K562 (cell line): Measurements from ENCODE around the gene MED29. TPM values are rescaled to one million over a fixed set of nuclear protein-coding genes. Genes with fewer than 3 reads are reported as not detected.

Experiments
- ARID1B ChIP-seq: fragments of 450-650 bp; IDR thresholded peaks from 2 replicates; pipeline ENCODE4 v1.6.1; 2016; ENCODE audit warnings: antibody characterized with exemption, mild to moderate bottlenecking, inconsistent platforms
- BMI1 ChIP-seq: fragments of 150-350 bp; IDR thresholded peaks from 2 replicates; pipeline ENCODE4 v1.6.1; 2014; ENCODE audit warnings: low read length
- CREM ChIP-seq: IDR thresholded peaks from 2 replicates; pipeline ENCODE4 v1.6.1; 2014; ENCODE audit warnings: antibody characterized with exemption, low read depth
- ESRRB ChIP-seq: fragments of 250-450 bp; sonication (Bioruptor Pico); IDR thresholded peaks from 2 replicates; pipeline ENCODE4 v1.5.0; 2020; ENCODE audit warnings: mild to moderate bottlenecking, moderate library complexity, borderline replicate concordance
- GABPB1 ChIP-seq: sonication (generic); formaldehyde crosslinking; IDR thresholded peaks from 2 replicates; pipeline ENCODE4 v1.8.0; 2022; ENCODE audit warnings: mild to moderate bottlenecking, missing genetic modification reagents
- NBN ChIP-seq: fragments of 450-650 bp; IDR thresholded peaks from 2 replicates; pipeline ENCODE4 v1.6.1; 2016; ENCODE audit warnings: low read depth, mild to moderate bottlenecking
- NR2C2 ChIP-seq, 2 experiments: fragments of 200-800 bp in 1 of 2; sonication (Bioruptor generic) in 1 of 2; sonication (generic) in 1 of 2; formaldehyde crosslinking in 1 of 2; IDR thresholded peaks; 2 replicates each; pipeline versions ENCODE4 v1.6.1 to v1.8.0; 2016 to 2022; ENCODE audit warnings: mild to moderate bottlenecking in 1 of 2, missing compliant biosample characterization in 1 of 2, missing genetic modification characterization in 1 of 2, missing genetic modification reagents in 1 of 2
- NR4A1 ChIP-seq, 2 experiments: fragments of 250-450 bp in 1 of 2; fragments of 450-650 bp in 1 of 2; sonication (Bioruptor Pico) in 1 of 2; IDR thresholded peaks; 2 replicates each; pipeline versions ENCODE4 v1.4.0 to v1.6.1; 2016 to 2020; ENCODE audit warnings: mild to moderate bottlenecking in 2 of 2, missing compliant biosample characterization in 1 of 2, missing genetic modification characterization in 1 of 2, moderate library complexity in 1 of 2
- PML ChIP-seq: IDR thresholded peaks from 2 replicates; pipeline ENCODE4 v1.6.1; 2012; ENCODE audit warnings: low read length, inconsistent platforms
- SMARCA5 ChIP-seq: fragments of 450-650 bp; IDR thresholded peaks from 2 replicates; pipeline ENCODE4 v1.6.1; 2016
- TEAD2 ChIP-seq: fragments of 450-650 bp; IDR thresholded peaks from 2 replicates; pipeline ENCODE4 v1.6.1; 2016; ENCODE audit warnings: missing genetic modification characterization, control low read depth, missing compliant biosample characterization
- ZNF124 ChIP-seq: sonication (generic); formaldehyde crosslinking; IDR thresholded peaks from 2 replicates; pipeline ENCODE4 v1.8.1; 2022; ENCODE audit warnings: missing genetic modification reagents
- ZNF507 ChIP-seq: conservative IDR thresholded peaks from 2 replicates; pipeline ENCODE4 v1.6.1; 2017; ENCODE audit warnings: missing genetic modification characterization, missing compliant biosample characterization
- ZNF584 ChIP-seq: fragments of 200-800 bp; sonication (Bioruptor generic); IDR thresholded peaks from 2 replicates; pipeline ENCODE4 v1.6.1; 2016; ENCODE audit warnings: low read depth, mild to moderate bottlenecking, missing genetic modification characterization, missing compliant biosample characterization
- ZNF639 ChIP-seq, 2 experiments: fragments of 200-800 bp in 1 of 2; sonication (Bioruptor generic) in 1 of 2; sonication (generic) in 1 of 2; formaldehyde crosslinking in 1 of 2; IDR thresholded peaks in 1 of 2; conservative IDR thresholded peaks in 1 of 2; 2 replicates each; pipeline versions ENCODE4 v1.5.0 to v1.6.1; 2016 to 2020; ENCODE audit warnings: missing compliant biosample characterization in 1 of 2, missing genetic modification characterization in 1 of 2, missing genetic modification reagents in 1 of 2
- polyA plus RNA-seq, 8 experiments: library from polyadenylated mRNA; depleted of rRNA in 4 of 8; stranded (reverse) in 5 of 8; unstranded in 3 of 8; fragments of >200 nt; fragmentation: Nextera tagmentation in 2 of 8; fragmentation: Illumina TruSeq in 1 of 8; extraction: Ambion mirVana in 2 of 8; extraction: Trizol in 1 of 8; gene quantifications; 2 replicates each; pipeline versions ENCODE4 v1.2.1 to v1.2.3, GENCODE V29; 2011 to 2014; ENCODE audit warnings: inconsistent platforms in 1 of 8, missing spikeins in 1 of 8
- total RNA-seq, 7 experiments: library from RNA; depleted of rRNA in 6 of 7; stranded (reverse); fragments of >200 nt in 6 of 7; fragmentation: Illumina TruSeq in 2 of 7; extraction: Trizol in 2 of 7; gene quantifications; 2 replicates each; pipeline versions ENCODE4 v1.2.1 to v1.2.3, GENCODE V29; 2011 to 2021; ENCODE audit warnings: low replicate concordance in 1 of 7
- TF ChIP-seq, protein P1 (sequence below), 2 experiments: fragments of 150-350 bp in 1 of 2; IDR thresholded peaks; 2 replicates each; pipeline ENCODE4 v1.6.1; 2012 to 2016; ENCODE audit warnings: low read depth in 2 of 2, low read length in 2 of 2, mild to moderate bottlenecking in 1 of 2, moderate library complexity in 1 of 2
- TF ChIP-seq, protein P2 (sequence below), 2 experiments: fragments of 450-650 bp; conservative IDR thresholded peaks; 2 replicates each; pipeline ENCODE4 v1.6.1; 2017; ENCODE audit warnings: mild to moderate bottlenecking in 2 of 2, moderate library complexity in 2 of 2
- TF ChIP-seq, protein P3 (sequence below): sonication (generic); formaldehyde crosslinking; IDR thresholded peaks from 2 replicates; pipeline ENCODE4 v1.8.0; 2022; ENCODE audit warnings: missing genetic modification reagents, mild to moderate bottlenecking, moderate library complexity, borderline replicate concordance

Gene MED29
- total and polyA plus RNA-seq, 9 of the 15 experiments (the other 6 are each of a cell fraction or from before 2014, with no cell fraction given): 1.8 to 22.6 (median 12.4) TPM

GRCh38 chr19:39381910-39382611 lies 9.1 kb upstream of the MED29 start (continued):
- TF ChIP-seq, protein P1, sequence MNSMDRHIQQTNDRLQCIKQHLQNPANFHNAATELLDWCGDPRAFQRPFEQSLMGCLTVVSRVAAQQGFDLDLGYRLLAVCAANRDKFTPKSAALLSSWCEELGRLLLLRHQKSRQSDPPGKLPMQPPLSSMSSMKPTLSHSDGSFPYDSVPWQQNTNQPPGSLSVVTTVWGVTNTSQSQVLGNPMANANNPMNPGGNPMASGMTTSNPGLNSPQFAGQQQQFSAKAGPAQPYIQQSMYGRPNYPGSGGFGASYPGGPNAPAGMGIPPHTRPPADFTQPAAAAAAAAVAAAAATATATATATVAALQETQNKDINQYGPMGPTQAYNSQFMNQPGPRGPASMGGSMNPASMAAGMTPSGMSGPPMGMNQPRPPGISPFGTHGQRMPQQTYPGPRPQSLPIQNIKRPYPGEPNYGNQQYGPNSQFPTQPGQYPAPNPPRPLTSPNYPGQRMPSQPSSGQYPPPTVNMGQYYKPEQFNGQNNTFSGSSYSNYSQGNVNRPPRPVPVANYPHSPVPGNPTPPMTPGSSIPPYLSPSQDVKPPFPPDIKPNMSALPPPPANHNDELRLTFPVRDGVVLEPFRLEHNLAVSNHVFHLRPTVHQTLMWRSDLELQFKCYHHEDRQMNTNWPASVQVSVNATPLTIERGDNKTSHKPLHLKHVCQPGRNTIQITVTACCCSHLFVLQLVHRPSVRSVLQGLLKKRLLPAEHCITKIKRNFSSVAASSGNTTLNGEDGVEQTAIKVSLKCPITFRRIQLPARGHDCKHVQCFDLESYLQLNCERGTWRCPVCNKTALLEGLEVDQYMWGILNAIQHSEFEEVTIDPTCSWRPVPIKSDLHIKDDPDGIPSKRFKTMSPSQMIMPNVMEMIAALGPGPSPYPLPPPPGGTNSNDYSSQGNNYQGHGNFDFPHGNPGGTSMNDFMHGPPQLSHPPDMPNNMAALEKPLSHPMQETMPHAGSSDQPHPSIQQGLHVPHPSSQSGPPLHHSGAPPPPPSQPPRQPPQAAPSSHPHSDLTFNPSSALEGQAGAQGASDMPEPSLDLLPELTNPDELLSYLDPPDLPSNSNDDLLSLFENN (IDR thresholded peaks at IDR 0.05; ENCODE audit: low read depth in 2 of 2, low read length in 2 of 2): peak in 1 of 2 experiments; percentile 88; a peak in 2 of 4 replicates
- TF ChIP-seq ZNF639 (CRISPR knock-in tag; conservative IDR thresholded peaks at IDR 0.05 in 1 of 2, IDR thresholded peaks at IDR 0.05 in 1 of 2) (0 out of 4 replicates have a peak, but pooled peaks of 1 of the 2 experiments have one; percentile 64), ZNF507 (tag) (no peak), PML (peak; percentile 80), SMARCA5 (no peak), NR4A1 (CRISPR knock-in tag; IDR thresholded peaks at IDR 0.05) (0 out of 2 replicates have a peak, but pooled peaks have one; percentile 38), NR4A1 (tag; IDR thresholded peaks at IDR 0.05) (no peak), ZNF584 (CRISPR knock-in tag) (0 out of 2 replicates have a peak, but pooled peaks have one; percentile 38), CREM (peak; percentile 75), ZNF124 (CRISPR knock-in tag) (no peak), ESRRB (CRISPR knock-in tag) (no peak), BMI1 (no peak), ARID1B (peak; percentile 95), NBN (peak; percentile 65; the same call in 1 of the 2 replicates), NR2C2 (CRISPR knock-in tag; IDR thresholded peaks at IDR 0.05) (0 out of 2 replicates have a peak, but pooled peaks have one; percentile 22), NR2C2 (tag; IDR thresholded peaks at IDR 0.05) (0 out of 2 replicates have a peak, but pooled peaks have one; percentile 24), GABPB1 (CRISPR knock-in tag) (peak; percentile 51; the same call in 1 of the 2 replicates), TEAD2 (tag) (no peak)
- TF ChIP-seq, protein P2, sequence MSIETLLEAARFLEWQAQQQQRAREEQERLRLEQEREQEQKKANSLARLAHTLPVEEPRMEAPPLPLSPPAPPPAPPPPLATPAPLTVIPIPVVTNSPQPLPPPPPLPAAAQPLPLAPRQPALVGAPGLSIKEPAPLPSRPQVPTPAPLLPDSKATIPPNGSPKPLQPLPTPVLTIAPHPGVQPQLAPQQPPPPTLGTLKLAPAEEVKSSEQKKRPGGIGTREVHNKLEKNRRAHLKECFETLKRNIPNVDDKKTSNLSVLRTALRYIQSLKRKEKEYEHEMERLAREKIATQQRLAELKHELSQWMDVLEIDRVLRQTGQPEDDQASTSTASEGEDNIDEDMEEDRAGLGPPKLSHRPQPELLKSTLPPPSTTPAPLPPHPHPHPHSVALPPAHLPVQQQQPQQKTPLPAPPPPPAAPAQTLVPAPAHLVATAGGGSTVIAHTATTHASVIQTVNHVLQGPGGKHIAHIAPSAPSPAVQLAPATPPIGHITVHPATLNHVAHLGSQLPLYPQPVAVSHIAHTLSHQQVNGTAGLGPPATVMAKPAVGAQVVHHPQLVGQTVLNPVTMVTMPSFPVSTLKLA (conservative IDR thresholded peaks at IDR 0.05): peak in 1 of 2 experiments; percentile 72; a peak in 2 of 4 replicates
- TF ChIP-seq, protein P3, sequence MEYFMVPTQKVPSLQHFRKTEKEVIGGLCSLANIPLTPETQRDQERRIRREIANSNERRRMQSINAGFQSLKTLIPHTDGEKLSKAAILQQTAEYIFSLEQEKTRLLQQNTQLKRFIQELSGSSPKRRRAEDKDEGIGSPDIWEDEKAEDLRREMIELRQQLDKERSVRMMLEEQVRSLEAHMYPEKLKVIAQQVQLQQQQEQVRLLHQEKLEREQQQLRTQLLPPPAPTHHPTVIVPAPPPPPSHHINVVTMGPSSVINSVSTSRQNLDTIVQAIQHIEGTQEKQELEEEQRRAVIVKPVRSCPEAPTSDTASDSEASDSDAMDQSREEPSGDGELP: peak; percentile 89
